H1 (cell line): ENCODE measurements around the gene GET3. TPM values are rescaled to one million over a fixed set of nuclear protein-coding genes. Genes with fewer than 3 reads are reported as not detected.

Experiments used
- CTCF ChIA-PET: fragments of 300-600 bp; sonication (Branson Sonifier 250); formaldehyde crosslinking; loops from one replicate; lab custom pipeline; 2021; ENCODE audit not compliant: partially characterized antibody; lab: Charles Lee
- POLR2A ChIA-PET: fragments of 300-600 bp; sonication (Branson Sonifier 250); formaldehyde crosslinking; loops from one replicate; lab custom pipeline; 2021; ENCODE audit warnings: inconsistent platforms; ENCODE audit not compliant: partially characterized antibody; lab: Charles Lee
- DNase-seq, 2 experiments: peaks; one replicate each; pipeline versions ENCODE4 v3.0.0 to v3.0.0-alpha.2; 2010 to 2022; ENCODE audit warnings: low spot score in 2 of 2, low read depth in 1 of 2, mixed read lengths in 1 of 2
- FAIRE-seq: peaks from 2 replicates; lab custom pipeline; 2011; peaks lifted over from hg19 to GRCh38; lab: Jason Lieb, UNC
- H2AFZ ChIP-seq: 2 replicates; pipeline ENCODE4 v1.8.1; 2012; ENCODE audit warnings: low read length, inconsistent platforms
- H2AK5ac ChIP-seq: 2 replicates; pipeline ENCODE4 v1.6.1; 2013; ENCODE audit warnings: low read depth, low read length
- H2BK120ac ChIP-seq: replicated peaks from 2 replicates; pipeline ENCODE3; 2013; ENCODE audit warnings: low read depth, low read length, inconsistent platforms
- H2BK12ac ChIP-seq: 2 replicates; pipeline ENCODE4 v1.6.1; 2013; ENCODE audit warnings: low read depth, low read length
- H2BK15ac ChIP-seq: 2 replicates; pipeline ENCODE4 v1.6.1; 2013; ENCODE audit warnings: low read length
- H2BK20ac ChIP-seq: 2 replicates; pipeline ENCODE4 v1.6.1; 2013; ENCODE audit warnings: low read length
- H2BK5ac ChIP-seq: 2 replicates; pipeline ENCODE4 v1.6.1; 2013; ENCODE audit warnings: low read depth, low read length
- H3K14ac ChIP-seq: 2 replicates; pipeline ENCODE4 v1.6.1; 2013; ENCODE audit warnings: inconsistent platforms; ENCODE audit not compliant: insufficient read length
- H3K18ac ChIP-seq: 2 replicates; pipeline ENCODE4 v1.6.1; 2013; ENCODE audit warnings: low read length; ENCODE audit errors: extremely low read depth
- H3K23ac ChIP-seq: 2 replicates; pipeline ENCODE4 v1.6.1; 2013; ENCODE audit warnings: inconsistent platforms; ENCODE audit not compliant: insufficient read length
- H3K23me2 ChIP-seq: 2 replicates; pipeline ENCODE4 v1.6.1; 2013; ENCODE audit warnings: low read depth, low read length
- H3K27ac ChIP-seq: 2 replicates; pipeline ENCODE4 v1.6.1; 2011; ENCODE audit warnings: low read depth, low read length, inconsistent platforms
- H3K27me3 ChIP-seq, 4 experiments: replicated peaks in 1 of 4; 1 replicate in 1 of 4; 2 replicates in 3 of 4; pipeline versions ENCODE4 v1.6.1 to v1.8.1; 2011 to 2013; ENCODE audit warnings: low read length in 3 of 4, mild to moderate bottlenecking in 3 of 4, inconsistent platforms in 2 of 4, mixed read lengths in 2 of 4, moderate library complexity in 1 of 4; ENCODE audit not compliant: control insufficient read depth in 3 of 4, insufficient read depth in 3 of 4; ENCODE audit errors: extremely low read depth in 1 of 4
- H3K36me3 ChIP-seq, 4 experiments: 2 replicates each; pipeline versions ENCODE4 v1.6.1 to v1.8.1; 2011 to 2013; ENCODE audit warnings: mild to moderate bottlenecking in 4 of 4, low read length in 3 of 4, moderate library complexity in 2 of 4, control low read depth in 1 of 4, inconsistent platforms in 1 of 4; ENCODE audit not compliant: insufficient read depth in 4 of 4, control insufficient read depth in 2 of 4
- H3K4ac ChIP-seq: replicated peaks from 2 replicates; pipeline ENCODE3; 2013; ENCODE audit warnings: low read length, low read depth, mixed read lengths, inconsistent platforms; ENCODE audit not compliant: insufficient read length
- H3K4me1 ChIP-seq, 4 experiments: replicated peaks in 1 of 4; 1 replicate in 1 of 4; 2 replicates in 3 of 4; pipeline versions ENCODE4 v1.6.1 to v1.8.1; 2011 to 2013; ENCODE audit warnings: low read length in 3 of 4, inconsistent platforms in 2 of 4, mixed read lengths in 1 of 4; ENCODE audit not compliant: insufficient read depth in 4 of 4, control insufficient read depth in 3 of 4
- H3K4me2 ChIP-seq, 2 experiments: 2 replicates each; pipeline versions ENCODE4 v1.6.1 to v1.8.1; 2011 to 2013; ENCODE audit warnings: low read depth in 2 of 2, low read length in 2 of 2, control low read depth in 1 of 2, inconsistent platforms in 1 of 2, mild to moderate bottlenecking in 1 of 2; ENCODE audit not compliant: insufficient read depth in 1 of 2
- H3K4me3 ChIP-seq, 4 experiments: fragments of 200-600, 300-600 bp in 1 of 4; sonication (generic), shearing (Covaris generic), sonication (Bioruptor Twin) in 1 of 4; 2 replicates each; pipeline versions ENCODE4 v1.5.1 to v1.8.1; 2011 to 2016; ENCODE audit warnings: low read length in 4 of 4, low read depth in 3 of 4, control low read depth in 2 of 4, inconsistent platforms in 2 of 4, mild to moderate bottlenecking in 2 of 4, mixed read lengths in 1 of 4, moderate library complexity in 1 of 4; ENCODE audit not compliant: insufficient read depth in 2 of 4; ENCODE audit errors: extremely low read depth in 1 of 4
- H3K56ac ChIP-seq: replicated peaks from 2 replicates; pipeline ENCODE3; 2013; ENCODE audit warnings: low read depth, mild to moderate bottlenecking, mixed read lengths, low read length, inconsistent platforms; ENCODE audit not compliant: insufficient read length
- H3K79me1 ChIP-seq: 2 replicates; pipeline ENCODE4 v1.6.1; 2013; ENCODE audit warnings: low read depth, low read length, control low read depth
- H3K79me2 ChIP-seq, 2 experiments: 2 replicates each; pipeline versions ENCODE4 v1.6.1 to v1.8.1; 2012 to 2013; ENCODE audit warnings: low read length in 2 of 2, mild to moderate bottlenecking in 2 of 2, inconsistent platforms in 1 of 2; ENCODE audit not compliant: insufficient read depth in 2 of 2, control insufficient read depth in 1 of 2
- H3K9ac ChIP-seq, 4 experiments: replicated peaks in 1 of 4; 1 replicate in 1 of 4; 2 replicates in 3 of 4; pipeline versions ENCODE4 v1.6.1 to v1.8.1; 2011 to 2013; ENCODE audit warnings: low read depth in 3 of 4, low read length in 3 of 4, control low read depth in 2 of 4, mild to moderate bottlenecking in 2 of 4, moderate library complexity in 2 of 4, inconsistent platforms in 1 of 4; ENCODE audit errors: extremely low read depth in 1 of 4
- H3K9me3 ChIP-seq, 2 experiments: 2 replicates each; pipeline versions ENCODE4 v1.6.1 to v1.8.1; 2012 to 2013; ENCODE audit warnings: mild to moderate bottlenecking in 2 of 2, moderate library complexity in 2 of 2, control low read depth in 1 of 2, inconsistent platforms in 1 of 2, low read depth in 1 of 2, low read length in 1 of 2, mixed read lengths in 1 of 2; ENCODE audit not compliant: insufficient read depth in 2 of 2
- H4K20me1 ChIP-seq, 2 experiments: replicated peaks in 1 of 2; 2 replicates each; pipeline versions ENCODE3 to v1.8.1; 2011 to 2013; ENCODE audit warnings: inconsistent platforms in 2 of 2, low read length in 2 of 2, mild to moderate bottlenecking in 1 of 2; ENCODE audit not compliant: insufficient read depth in 2 of 2, control insufficient read depth in 1 of 2
- H4K5ac ChIP-seq: 2 replicates; pipeline ENCODE4 v1.6.1; 2013; ENCODE audit warnings: low read length, low read depth, mixed read lengths, inconsistent platforms; ENCODE audit not compliant: insufficient read length
- H4K8ac ChIP-seq: 2 replicates; pipeline ENCODE4 v1.8.0; 2013; ENCODE audit warnings: mild to moderate bottlenecking, moderate library complexity, low read length, inconsistent platforms; ENCODE audit not compliant: insufficient read depth; ENCODE audit errors: extremely low read depth
- H4K91ac ChIP-seq: replicated peaks from 2 replicates; pipeline ENCODE3; 2013; ENCODE audit warnings: low read length, mixed read lengths, inconsistent platforms; ENCODE audit not compliant: insufficient read length
- CREB1 ChIP-seq: IDR thresholded peaks from 2 replicates; pipeline ENCODE4 v1.6.1; 2012; ENCODE audit warnings: inconsistent platforms
- KDM5A ChIP-seq: fragments of 200-600 bp; IDR thresholded peaks from 2 replicates; pipeline ENCODE4 v1.7.1; 2012; ENCODE audit warnings: mild to moderate bottlenecking, low read length, inconsistent platforms, mixed read lengths
- MAX ChIP-seq: IDR thresholded peaks from 2 replicates; pipeline ENCODE4 v1.6.1; 2012; ENCODE audit warnings: inconsistent platforms
- RAD21 ChIP-seq, 2 experiments: IDR thresholded peaks in 1 of 2; conservative IDR thresholded peaks in 1 of 2; 2 replicates each; pipeline ENCODE4 v1.6.1; 2011; ENCODE audit warnings: low read depth in 2 of 2, low read length in 2 of 2, improper control_type of control experiment in 1 of 2, inconsistent platforms in 1 of 2, mild to moderate bottlenecking in 1 of 2, moderate library complexity in 1 of 2
- SAP30 ChIP-seq: fragments of 300-600 bp; sonication (generic); IDR thresholded peaks from 2 replicates; pipeline ENCODE4 v1.7.1; 2012; ENCODE audit warnings: low read length, moderate library complexity, mild to moderate bottlenecking, inconsistent platforms; ENCODE audit not compliant: insufficient read depth, insufficient replicate concordance
- SIN3A ChIP-seq, 2 experiments: IDR thresholded peaks in 1 of 2; conservative IDR thresholded peaks in 1 of 2; 2 replicates each; pipeline ENCODE4 v1.6.1; 2011 to 2012; ENCODE audit warnings: low read length in 2 of 2, improper control_type of control experiment in 1 of 2, low read depth in 1 of 2, mild to moderate bottlenecking in 1 of 2
- TAF7 ChIP-seq: optimal IDR thresholded peaks from 2 replicates; pipeline ENCODE3; 2011; ENCODE audit warnings: low read depth, mild to moderate bottlenecking, inconsistent platforms, low read length, moderate library complexity, borderline replicate concordance
- USF2 ChIP-seq: IDR thresholded peaks from 2 replicates; pipeline ENCODE4 v1.6.1; 2011; ENCODE audit warnings: low read length, improper control_type of control experiment
- WGBS, 2 experiments: shearing (Covaris generic) in 1 of 2; methylation state at CpG; one replicate each; pipeline versions ENCODE4 v1.1.6 to v1.1.7; 2013 to 2015; ENCODE audit warnings: low lambda C conversion rate in 2 of 2, mixed read lengths in 2 of 2, inconsistent platforms in 1 of 2, low coverage in 1 of 2, missing lambda C conversion rate in 1 of 2; ENCODE audit not compliant: insufficient replicate concordance in 2 of 2, insufficient coverage in 1 of 2, insufficient read length in 1 of 2; ENCODE audit errors: extremely low coverage in 1 of 2, missing lambda C conversion rate in 1 of 2; 5-methylcytosine and 5-hydroxymethylcytosine counted together
- polyA plus RNA-seq, 7 experiments: library from polyadenylated mRNA; depleted of rRNA in 3 of 7; stranded (reverse) in 5 of 7; unstranded in 2 of 7; fragments of >200 nt in 5 of 7; fragments of 200-250 nt in 2 of 7; gene quantifications; 1 replicate in 5 of 7; 2 replicates in 1 of 7; 4 replicates in 1 of 7; pipeline versions ENCODE4 v1.2.1 to v1.2.3, GENCODE V29; 2011 to 2013; ENCODE audit warnings: missing spikeins in 2 of 7, mixed read lengths in 2 of 7
- total RNA-seq: library from RNA; stranded (reverse); fragmentation: NEBNext Ultra II Directional; extraction: Animal tissue kit (Norgen Biotek cat#: 25700); gene quantifications from 2 replicates; pipeline ENCODE4 v1.2.1, GENCODE V29; 2021

The GET3 gene
- total and polyA plus RNA-seq, 2 of the 8 experiments (the other 6 are each of a cell fraction or from before 2014, with no cell fraction given): 105 to 297 TPM

DNA sequence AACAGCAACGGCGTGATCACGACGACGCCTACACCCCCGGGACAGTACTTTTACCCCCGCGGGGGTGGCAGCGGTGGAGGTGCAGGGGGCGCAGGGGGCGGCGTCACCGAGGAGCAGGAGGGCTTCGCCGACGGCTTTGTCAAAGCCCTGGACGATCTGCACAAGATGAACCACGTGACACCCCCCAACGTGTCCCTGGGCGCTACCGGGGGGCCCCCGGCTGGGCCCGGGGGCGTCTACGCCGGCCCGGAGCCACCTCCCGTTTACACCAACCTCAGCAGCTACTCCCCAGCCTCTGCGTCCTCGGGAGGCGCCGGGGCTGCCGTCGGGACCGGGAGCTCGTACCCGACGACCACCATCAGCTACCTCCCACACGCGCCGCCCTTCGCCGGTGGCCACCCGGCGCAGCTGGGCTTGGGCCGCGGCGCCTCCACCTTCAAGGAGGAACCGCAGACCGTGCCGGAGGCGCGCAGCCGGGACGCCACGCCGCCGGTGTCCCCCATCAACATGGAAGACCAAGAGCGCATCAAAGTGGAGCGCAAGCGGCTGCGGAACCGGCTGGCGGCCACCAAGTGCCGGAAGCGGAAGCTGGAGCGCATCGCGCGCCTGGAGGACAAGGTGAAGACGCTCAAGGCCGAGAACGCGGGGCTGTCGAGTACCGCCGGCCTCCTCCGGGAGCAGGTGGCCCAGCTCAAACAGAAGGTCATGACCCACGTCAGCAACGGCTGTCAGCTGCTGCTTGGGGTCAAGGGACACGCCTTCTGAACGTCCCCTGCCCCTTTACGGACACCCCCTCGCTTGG, 55.0 kb downstream of the GET3 start:
- no peak for FAIRE-seq
- Histone ChIP-seq H3K56ac (peak overlapping the region; percentile 65), H2AK5ac (no peak overlapping the region), H3K9ac (peak overlapping the region; percentile 45 to 63 (median 54)), H2BK15ac (0 out of 2 replicates have a peak overlapping the region, but pooled peaks have one; percentile 61), H3K4me1 (peaks cover 9 to 40% (median 26%) of the 10 kb centered on the region in 4 experiments), H2BK12ac (0 out of 2 replicates have a peak overlapping the region, but pooled peaks have one; percentile 68), H4K5ac (no peak overlapping the region), H4K91ac (peak overlapping the region; percentile 87), H2BK20ac (no peak overlapping the region), H3K9me3 (no peaks in the 10 kb centered on the region), H2BK5ac (peak overlapping the region; percentile 78; the same call in 1 of the 2 replicates), H3K27ac (no peak overlapping the region), H3K23me2 (peaks cover 29% of the 10 kb centered on the region), H3K23ac (no peak overlapping the region), H3K4me3 (peak overlapping the region; percentile 46 to 71 (median 54)), H2AFZ (no peak overlapping the region), H3K27me3 (peaks cover 0 to 18% (median 13%) of the 10 kb centered on the region in 4 experiments; a peak in 5 of 7 replicates), H3K18ac (peak overlapping the region; percentile 95), H3K79me2 (no peaks in the 10 kb centered on the region), H4K8ac (peak overlapping the region; percentile 87), H4K20me1 (no peaks in the 10 kb centered on the region), H3K79me1 (no peaks in the 10 kb centered on the region), H3K14ac (no peak overlapping the region), H2BK120ac (no peak overlapping the region), H3K4ac (peak overlapping the region; percentile 92), H3K4me2 (peak overlapping the region; percentile 74 to 97), H3K36me3 (no peaks in the 10 kb centered on the region; a peak in 1 of 8 replicates)
- ChIA-PET CTCF (interaction anchor here (0.9 to 17.9 kb wide), 9 partner anchors 10 to 123 kb away, joined by 3 to 288 read pairs (median 4); partner anchors contain the start of genes RNASEH2A and THSD8), POLR2A (interaction anchor here (0.7 to 15.2 kb wide), 21 partner anchors 8 to 161 kb away, joined by 3 to 317 read pairs (median 5); partner anchors contain the start of genes DNASE2, GET3, HOOK2 and PRDX2)
- DNase-seq: peak in 1 of 2 experiments; percentile 84
- 2% methylated on average over 71 of the region's 84 CpGs; no CpG with 5 or more reads in 1 of the 2 experiments for WGBS, 2 experiments
- TF ChIP-seq SAP30 (peak; percentile 51), SIN3A (conservative IDR thresholded peaks at IDR 0.05 in 1 of 2, IDR thresholded peaks at IDR 0.05 in 1 of 2; ENCODE audit: low read depth in 1 of 2, low read length in 2 of 2) (no peak), MAX (peak; percentile 92), TAF7 (peak; percentile 82), KDM5A (no peak), USF2 (peak; percentile 65), RAD21 (IDR thresholded peaks at IDR 0.05 in 1 of 2, conservative IDR thresholded peaks at IDR 0.05 in 1 of 2; ENCODE audit: low read depth in 2 of 2, low read length in 2 of 2) (no peak), CREB1 (peak; percentile 56)
